Activated CD8-positive, alpha-beta memory T cell treated with anti-CD3 and anti-CD28 coated beads, Interleukin-2, amount 50 U/mL, for 24 hours (primary cell): Measurements from ENCODE around the gene ZBTB9.

ENCODE experiments used
- DNase-seq: peaks from one replicate; pipeline ENCODE4 v3.0.0-alpha.2; 2020; ENCODE audit errors: extremely low read depth

Gene ZBTB9

GRCh38 chr6:33433544-33434191 is 20.7 kb upstream of the ZBTB9 start:
- no peak for DNase-seq

GRCh38 chr6:33434961-33435360 is 19.4 kb upstream of the ZBTB9 start:
- DNase-seq: no peak

GRCh38 chr6:33437666-33438065 is 16.7 kb upstream of the ZBTB9 start:
- DNase-seq: no peak

- no peak for DNase-seq
Observed at GRCh38 chr6:33438978-33439594, 15.3 kb upstream of the ZBTB9 start.

GRCh38 chr6:33439956-33440648 is 14.3 kb upstream of the ZBTB9 start:
- no peak for DNase-seq

- DNase-seq: no peak
Observed at GRCh38 chr6:33440649-33441309, 13.6 kb upstream of the ZBTB9 start.

- no peak for DNase-seq
Observed at GRCh38 chr6:33441457-33441856, 12.9 kb upstream of the ZBTB9 start.

GRCh38 chr6:33442283-33442682 is 12.1 kb upstream of the ZBTB9 start:
- DNase-seq: no peak

GRCh38 chr6:33443025-33443424 is 11.4 kb upstream of the ZBTB9 start:
- no peak for DNase-seq

GRCh38 chr6:33443619-33444504 is 10.5 kb upstream of the ZBTB9 start:
- DNase-seq: no peak

- no peak for DNase-seq
Observed at GRCh38 chr6:33445119-33445603, 9.2 kb upstream of the ZBTB9 start.

GRCh38 chr6:33446356-33446755 is 8.0 kb upstream of the ZBTB9 start:
- DNase-seq: no peak

- no peak for DNase-seq
Observed at GRCh38 chr6:33450434-33450833, 3.9 kb upstream of the ZBTB9 start.

- no peak for DNase-seq
Observed at GRCh38 chr6:33451606-33452005, 2.8 kb upstream of the ZBTB9 start.

GRCh38 chr6:33452496-33452895 is 1.9 kb upstream of the ZBTB9 start:
- DNase-seq: no peak

- DNase-seq: no peak
Observed at GRCh38 chr6:33453393-33454008, 875 bp upstream of the ZBTB9 start.

GRCh38 chr6:33455051-33455450 is 675 bp downstream of the ZBTB9 start:
- DNase-seq: no peak

GRCh38 chr6:33456156-33456555 is 1.8 kb downstream of the ZBTB9 start:
- no peak for DNase-seq

- no peak for DNase-seq
Observed at GRCh38 chr6:33458676-33459075, 4.3 kb downstream of the ZBTB9 start.

GRCh38 chr6:33459226-33459625 is 4.8 kb downstream of the ZBTB9 start:
- no peak for DNase-seq
